Coronary artery (tissue), 2 donors: ENCODE data around the gene EFCAB6.

ENCODE experiments used
- DNase-seq: peaks from one replicate; pipeline ENCODE4 v3.0.0-alpha.2; 2017; ENCODE audit warnings: low spot score
- H3K27ac ChIP-seq, 2 donors: fragments of 200-600 bp; sonication (generic); one replicate each; pipeline ENCODE4 v1.5.1; 2016 to 2019
- H3K4me3 ChIP-seq: fragments of 200-600 bp; sonication (generic); 2 replicates; pipeline ENCODE4 v1.5.1; 2016; ENCODE audit warnings: mild to moderate bottlenecking, moderate library complexity
- TF ChIP-seq, protein P1 (sequence below): fragments of 200-600 bp; sonication (generic); IDR thresholded peaks from one replicate; pipeline ENCODE4 v1.5.1; 2019; ENCODE audit warnings: antibody characterized with exemption

Gene EFCAB6

DNA sequence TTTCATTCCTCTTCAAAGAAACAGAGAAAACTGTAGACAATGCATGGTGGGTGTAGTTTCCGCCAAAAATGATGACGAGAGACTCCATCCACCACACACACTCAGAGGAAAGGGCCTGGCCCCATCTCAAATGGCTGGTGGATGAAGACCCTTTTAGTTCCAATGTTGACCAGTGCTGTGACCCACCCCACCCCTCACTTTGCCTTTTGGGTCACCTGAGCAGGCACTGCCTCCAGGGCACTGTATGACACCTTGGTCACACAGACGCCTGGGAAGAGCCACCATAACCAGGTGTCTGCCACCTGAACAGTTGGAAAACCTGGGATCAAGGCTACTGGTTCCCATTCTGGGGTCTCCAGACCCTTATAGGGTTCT, 279.0 kb downstream of the EFCAB6 start:
- DNase-seq, result no peak
- TF ChIP-seq, protein P1, sequence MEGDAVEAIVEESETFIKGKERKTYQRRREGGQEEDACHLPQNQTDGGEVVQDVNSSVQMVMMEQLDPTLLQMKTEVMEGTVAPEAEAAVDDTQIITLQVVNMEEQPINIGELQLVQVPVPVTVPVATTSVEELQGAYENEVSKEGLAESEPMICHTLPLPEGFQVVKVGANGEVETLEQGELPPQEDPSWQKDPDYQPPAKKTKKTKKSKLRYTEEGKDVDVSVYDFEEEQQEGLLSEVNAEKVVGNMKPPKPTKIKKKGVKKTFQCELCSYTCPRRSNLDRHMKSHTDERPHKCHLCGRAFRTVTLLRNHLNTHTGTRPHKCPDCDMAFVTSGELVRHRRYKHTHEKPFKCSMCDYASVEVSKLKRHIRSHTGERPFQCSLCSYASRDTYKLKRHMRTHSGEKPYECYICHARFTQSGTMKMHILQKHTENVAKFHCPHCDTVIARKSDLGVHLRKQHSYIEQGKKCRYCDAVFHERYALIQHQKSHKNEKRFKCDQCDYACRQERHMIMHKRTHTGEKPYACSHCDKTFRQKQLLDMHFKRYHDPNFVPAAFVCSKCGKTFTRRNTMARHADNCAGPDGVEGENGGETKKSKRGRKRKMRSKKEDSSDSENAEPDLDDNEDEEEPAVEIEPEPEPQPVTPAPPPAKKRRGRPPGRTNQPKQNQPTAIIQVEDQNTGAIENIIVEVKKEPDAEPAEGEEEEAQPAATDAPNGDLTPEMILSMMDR, result no peak
- no peak overlapping the region for H3K4me3 ChIP-seq
- H3K27ac ChIP-seq, result no peak overlapping the region

DNA sequence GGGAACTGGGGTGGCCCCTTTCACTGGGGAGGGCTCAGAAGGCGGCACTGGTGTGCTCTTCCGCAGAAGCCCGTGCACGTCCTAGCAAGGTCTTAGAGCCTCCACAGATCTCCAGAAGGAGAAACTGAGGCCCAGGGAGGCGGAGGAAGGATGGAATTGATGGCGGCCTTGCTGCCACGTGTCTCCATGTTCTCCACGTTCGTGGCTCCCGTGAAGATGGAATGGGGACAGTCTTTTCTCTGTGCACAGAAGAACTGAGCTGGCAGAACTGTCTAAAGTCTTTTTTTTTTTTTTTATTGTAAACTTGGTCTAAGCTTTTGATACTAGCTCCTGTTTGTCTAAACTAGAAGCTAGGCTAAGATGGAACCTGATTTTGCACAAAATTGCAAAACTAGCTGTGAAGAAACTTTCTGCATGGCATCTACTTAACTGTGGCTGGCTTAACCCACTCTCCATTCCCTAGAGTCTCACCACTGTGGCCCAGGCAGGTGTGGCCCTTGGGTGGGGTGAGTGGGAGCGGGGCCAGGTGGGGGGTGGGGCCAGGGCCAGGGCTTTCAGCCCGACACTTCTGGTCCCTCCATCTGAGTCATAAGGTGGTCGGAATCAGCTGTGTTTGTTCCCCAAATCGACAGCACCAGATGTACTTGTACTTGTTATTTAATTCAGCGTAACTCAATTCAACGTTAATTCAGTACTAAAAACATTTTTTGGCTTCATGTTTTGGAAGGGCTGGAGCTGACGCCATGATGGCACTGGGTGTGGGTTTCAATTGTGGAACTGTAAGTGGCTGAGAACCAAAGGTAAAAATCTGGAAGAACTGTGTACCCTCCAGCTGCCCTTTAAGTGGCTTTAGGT, 279.6 kb downstream of the EFCAB6 start:
- no peak for DNase-seq
- Histone ChIP-seq H3K27ac (no peak overlapping the region), H3K4me3 (no peak overlapping the region)
- TF ChIP-seq, protein P1, result no peak

DNA sequence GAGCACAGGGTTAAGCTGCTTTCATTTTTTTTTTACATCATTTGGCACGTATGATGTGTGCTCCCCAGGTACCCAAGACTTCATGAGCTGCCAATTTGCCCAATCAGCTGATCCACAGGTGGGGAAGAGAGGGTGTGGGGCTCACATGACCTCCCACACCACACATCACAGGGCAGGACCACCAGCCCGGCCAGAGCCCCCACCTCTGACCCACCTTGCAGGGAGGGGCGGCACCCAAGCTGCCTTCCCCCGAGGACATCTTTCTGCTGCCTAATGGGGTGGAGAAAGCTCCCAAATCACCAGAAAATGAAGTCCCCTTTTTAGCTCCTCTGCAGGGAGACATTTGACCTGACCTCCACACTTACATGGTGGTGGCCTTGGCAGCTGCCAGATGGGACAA, 280.5 kb downstream of the EFCAB6 start:
- TF ChIP-seq, protein P1, result no peak
- no peak for DNase-seq
- Histone ChIP-seq H3K27ac (no peak overlapping the region), H3K4me3 (no peak overlapping the region)

DNA sequence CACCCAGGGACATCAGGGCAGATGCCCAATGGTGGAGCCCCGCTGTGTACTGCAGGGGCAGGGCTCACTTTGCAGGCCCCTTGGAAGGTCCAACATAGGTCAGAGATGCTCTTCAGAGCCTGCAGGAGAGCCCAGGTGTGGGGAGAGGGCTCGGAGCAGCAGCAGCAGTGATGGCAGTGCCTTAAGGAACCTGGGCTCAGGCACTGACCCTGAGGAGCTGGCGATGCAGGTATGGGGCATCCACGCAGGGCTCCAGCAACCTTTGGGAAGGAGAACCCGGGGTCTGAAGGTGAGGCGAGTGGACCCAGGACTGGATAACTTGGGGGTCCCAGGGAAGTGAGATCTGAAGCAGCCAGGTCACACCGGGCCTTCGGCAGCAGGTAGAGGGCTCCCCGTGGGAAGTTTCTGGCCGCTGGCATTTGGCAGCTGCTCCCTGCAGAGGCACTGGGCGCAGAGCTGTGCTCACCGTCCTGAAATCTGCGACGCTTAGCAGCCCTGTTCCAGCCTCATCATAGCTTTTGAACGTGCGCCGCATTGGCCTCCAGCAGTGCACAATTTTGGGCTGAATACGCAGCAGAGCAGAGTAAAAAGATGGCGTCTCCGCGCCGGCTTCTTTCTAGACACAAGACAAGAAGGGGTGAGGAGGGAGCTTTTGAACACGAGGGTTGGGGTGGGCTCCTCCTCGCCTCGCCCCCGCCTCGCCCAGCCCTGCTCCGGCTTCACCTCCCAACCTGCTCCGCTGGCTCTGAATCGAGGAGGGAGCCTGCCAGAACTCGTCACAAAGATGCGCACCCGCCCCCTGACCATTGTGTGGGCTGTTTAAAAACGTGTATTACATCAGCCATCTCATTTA, 281.5 kb downstream of the EFCAB6 start:
- DNase-seq, result no peak
- Histone ChIP-seq H3K27ac (no peak overlapping the region), H3K4me3 (no peak overlapping the region)
- TF ChIP-seq, protein P1, result no peak

DNA sequence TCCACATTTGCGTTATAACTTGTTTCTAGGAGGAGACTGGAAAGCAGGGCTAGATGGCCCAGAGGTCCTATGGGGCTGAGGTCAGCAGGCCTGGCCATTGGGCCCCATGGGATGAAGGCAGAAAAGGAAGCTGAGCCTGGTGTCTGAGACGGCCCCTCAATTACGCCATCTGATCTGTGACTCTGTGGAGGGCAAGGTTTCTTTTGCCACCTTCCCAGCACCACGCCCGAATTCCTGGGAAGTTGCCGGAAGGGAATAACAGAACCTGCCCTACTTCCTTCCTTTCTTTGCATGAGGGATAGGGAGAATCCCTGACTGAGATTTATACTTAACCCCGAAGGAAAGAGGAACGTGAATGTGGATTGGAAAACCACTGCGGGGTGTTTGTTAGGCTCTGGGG, 282.2 kb downstream of the EFCAB6 start:
- no peak for DNase-seq
- Histone ChIP-seq H3K4me3 (no peak overlapping the region), H3K27ac (no peak overlapping the region)
- TF ChIP-seq, protein P1, result no peak

DNA sequence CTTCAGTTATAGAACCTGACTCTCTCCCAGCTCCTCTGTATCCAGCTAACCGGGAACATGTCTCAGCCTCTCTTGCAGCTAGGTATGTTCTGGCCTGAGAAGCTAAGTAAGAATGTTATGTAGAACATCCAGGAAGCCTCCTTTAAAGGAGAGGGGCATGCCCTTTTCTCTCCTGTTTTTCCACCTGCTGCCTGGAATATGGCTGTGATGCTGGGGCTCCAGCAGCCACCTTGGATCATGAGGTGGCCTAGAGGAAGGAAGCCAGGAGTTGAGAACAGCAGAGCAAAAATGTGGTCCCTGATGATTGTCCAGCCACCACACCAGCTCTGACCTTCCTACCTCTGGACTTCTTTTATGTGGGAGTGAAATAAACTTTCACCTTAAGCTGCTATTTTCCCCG, 282.6 kb downstream of the EFCAB6 start:
- TF ChIP-seq, protein P1, result no peak
- no peak for DNase-seq
- no peak overlapping the region for H3K4me3 ChIP-seq
- no peak overlapping the region for H3K27ac ChIP-seq
